GM10266 (cell line): ENCODE results near the gene LAGE3.

Experiments used
- DNase-seq: peaks from one replicate; pipeline ENCODE4 v3.0.0; 2012; ENCODE audit errors: extremely low spot score
- TF ChIP-seq, protein P1 (sequence below): IDR thresholded peaks from 2 replicates; pipeline ENCODE4 v1.5.1; 2012; ENCODE audit warnings: mild to moderate bottlenecking, low read depth; ENCODE audit not compliant: control insufficient read depth, insufficient read depth; ENCODE audit errors: missing control alignments

The LAGE3 gene

DNA sequence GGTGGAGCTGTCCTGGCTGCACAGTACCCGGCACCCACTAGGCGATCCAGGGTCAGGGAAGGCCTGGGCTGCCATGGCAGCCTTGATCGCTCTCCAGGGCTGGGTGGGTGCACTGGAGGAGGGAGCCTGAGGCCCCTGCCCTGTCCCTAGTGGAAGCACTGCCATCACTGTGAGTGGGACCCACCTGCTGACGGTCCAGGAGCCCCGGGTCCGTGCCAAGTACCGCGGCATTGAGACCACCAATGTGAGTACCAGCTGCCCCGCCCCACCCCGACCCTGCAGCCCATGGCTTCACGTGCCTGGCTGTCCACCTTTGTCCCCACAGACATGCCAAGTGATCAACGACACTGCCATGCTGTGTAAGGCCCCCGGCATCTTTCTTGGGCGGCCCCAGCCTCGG, 12.2 kb downstream of the LAGE3 start:
- TF ChIP-seq, protein P1, sequence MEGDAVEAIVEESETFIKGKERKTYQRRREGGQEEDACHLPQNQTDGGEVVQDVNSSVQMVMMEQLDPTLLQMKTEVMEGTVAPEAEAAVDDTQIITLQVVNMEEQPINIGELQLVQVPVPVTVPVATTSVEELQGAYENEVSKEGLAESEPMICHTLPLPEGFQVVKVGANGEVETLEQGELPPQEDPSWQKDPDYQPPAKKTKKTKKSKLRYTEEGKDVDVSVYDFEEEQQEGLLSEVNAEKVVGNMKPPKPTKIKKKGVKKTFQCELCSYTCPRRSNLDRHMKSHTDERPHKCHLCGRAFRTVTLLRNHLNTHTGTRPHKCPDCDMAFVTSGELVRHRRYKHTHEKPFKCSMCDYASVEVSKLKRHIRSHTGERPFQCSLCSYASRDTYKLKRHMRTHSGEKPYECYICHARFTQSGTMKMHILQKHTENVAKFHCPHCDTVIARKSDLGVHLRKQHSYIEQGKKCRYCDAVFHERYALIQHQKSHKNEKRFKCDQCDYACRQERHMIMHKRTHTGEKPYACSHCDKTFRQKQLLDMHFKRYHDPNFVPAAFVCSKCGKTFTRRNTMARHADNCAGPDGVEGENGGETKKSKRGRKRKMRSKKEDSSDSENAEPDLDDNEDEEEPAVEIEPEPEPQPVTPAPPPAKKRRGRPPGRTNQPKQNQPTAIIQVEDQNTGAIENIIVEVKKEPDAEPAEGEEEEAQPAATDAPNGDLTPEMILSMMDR, result no peak
- DNase-seq, result no peak

DNA sequence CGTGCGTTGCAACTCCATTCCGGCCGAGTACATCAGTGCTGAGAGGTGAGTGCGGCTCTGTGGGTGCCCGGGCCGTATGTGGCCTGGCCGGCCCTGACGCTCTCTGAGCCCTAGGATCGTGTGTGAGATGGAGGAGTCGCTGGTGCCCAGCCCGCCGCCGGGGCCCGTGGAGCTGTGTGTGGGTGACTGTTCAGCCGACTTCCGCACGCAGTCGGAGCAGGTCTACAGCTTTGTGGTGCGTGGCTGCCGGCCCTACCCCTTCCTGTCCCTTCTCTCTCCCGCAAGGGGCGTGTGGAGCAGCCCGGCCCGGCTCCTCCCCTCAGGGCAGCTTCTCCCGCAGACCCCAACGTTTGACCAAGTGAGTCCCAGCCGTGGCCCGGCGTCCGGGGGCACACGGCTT, 13.0 kb downstream of the LAGE3 start:
- TF ChIP-seq, protein P1, result no peak
- DNase-seq, result no peak

DNA sequence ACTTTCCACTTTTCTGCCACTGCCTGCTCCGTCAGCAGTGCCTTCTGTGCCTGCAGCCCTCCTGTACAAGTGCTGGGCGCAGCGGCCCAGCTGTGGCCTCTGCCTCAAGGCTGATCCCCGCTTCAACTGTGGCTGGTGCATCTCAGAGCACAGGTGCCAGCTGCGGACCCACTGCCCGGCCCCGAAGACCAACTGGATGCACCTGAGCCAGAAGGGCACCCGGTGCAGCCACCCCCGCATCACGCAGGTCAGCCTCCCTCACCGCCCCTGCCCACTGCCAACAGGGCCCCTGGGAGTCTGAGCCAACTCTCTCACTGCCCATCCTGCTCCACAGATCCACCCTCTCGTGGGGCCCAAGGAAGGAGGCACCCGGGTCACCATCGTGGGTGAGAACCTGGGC, 13.5 kb downstream of the LAGE3 start:
- TF ChIP-seq, protein P1, result no peak
- no peak for DNase-seq

DNA sequence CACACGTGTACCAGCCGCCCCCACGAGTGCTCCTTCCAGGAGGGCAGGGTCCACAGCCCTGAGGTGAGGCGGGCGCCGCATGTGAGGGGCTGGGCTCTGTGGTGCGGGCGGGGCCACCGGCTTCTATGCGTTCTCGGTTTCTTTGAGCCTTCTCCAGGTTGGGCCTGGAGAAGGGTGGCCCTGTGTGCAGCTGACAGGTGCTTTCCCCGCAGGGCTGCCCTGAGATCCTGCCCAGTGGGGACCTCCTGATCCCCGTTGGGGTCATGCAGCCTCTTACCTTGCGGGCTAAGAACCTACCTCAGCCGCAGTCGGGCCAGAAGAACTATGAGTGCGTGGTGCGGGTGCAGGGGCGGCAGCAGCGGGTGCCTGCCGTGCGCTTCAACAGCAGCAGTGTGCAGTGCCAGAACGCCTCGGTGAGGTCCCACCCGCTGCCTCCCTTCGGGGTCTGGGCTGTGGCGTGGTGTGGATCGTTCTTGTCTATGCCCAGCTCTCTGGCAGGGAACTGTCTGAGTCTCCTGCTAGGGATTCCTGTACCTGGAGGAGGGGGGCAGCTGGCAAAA, 14.2 kb downstream of the LAGE3 start:
- TF ChIP-seq, protein P1, result no peak
- DNase-seq, result no peak

DNA sequence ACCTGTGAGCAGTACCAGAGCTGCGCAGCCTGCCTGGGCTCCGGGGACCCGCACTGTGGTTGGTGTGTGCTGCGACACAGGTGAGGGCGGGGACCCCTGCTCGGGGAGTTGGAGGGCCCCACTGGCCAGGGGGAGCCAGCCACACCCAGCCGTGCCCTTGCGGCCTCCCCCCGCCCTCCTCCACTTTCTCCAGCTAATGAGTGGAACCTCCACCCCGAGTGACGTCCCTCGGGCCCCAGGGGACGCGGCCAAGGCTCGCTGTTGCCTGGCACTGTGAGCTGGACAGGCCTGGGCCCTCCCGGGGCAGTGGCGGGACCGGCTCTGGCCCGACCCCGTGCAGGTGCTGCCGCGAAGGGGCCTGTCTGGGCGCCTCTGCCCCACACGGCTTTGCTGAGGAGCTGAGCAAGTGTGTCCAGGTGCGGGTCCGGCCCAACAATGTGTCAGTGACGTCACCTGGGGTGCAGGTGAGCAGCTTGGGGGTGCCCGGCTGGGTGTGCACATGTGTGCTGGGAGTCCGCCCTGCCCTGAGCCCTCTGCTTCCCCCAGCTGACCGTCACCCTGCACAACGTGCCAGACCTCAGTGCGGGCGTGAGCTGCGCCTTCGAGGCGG, 15.4 kb downstream of the LAGE3 start:
- TF ChIP-seq, protein P1, result no peak
- no peak for DNase-seq

DNA sequence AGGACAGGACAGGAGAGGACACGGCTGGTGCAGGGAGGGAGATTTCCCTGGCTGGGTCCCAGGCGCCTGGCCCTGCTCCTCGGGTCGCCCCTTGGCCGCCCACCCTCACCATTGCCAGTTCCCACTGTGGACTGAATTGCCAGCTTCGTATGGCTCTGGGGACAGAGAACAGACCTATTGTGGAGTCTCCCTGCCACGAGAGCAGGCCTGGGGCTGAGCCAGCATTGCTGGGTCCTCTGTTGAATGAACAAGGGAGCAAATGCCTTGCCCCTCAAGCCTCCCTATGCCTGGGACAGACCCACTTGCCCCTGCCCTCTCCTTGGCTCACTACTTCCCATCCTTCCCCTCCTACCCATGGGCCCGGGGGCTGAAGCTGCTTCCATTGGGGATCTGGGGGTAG, 16.7 kb downstream of the LAGE3 start:
- TF ChIP-seq, protein P1, result no peak
- DNase-seq, result no peak

DNA sequence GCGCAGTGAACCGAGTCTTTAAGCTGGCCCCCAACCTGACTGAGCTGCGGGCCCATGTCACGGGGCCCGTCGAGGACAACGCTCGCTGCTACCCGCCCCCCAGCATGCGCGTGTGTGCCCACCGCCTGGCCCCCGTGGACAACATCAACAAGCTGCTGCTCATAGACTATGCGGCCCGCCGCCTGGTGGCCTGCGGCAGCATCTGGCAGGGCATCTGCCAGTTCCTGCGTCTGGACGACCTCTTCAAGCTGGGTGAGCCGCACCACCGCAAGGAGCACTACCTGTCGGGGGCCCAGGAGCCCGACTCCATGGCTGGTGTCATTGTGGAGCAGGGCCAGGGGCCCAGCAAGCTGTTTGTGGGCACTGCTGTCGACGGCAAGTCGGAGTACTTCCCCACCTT, 18.8 kb downstream of the LAGE3 start:
- DNase-seq, result no peak
- TF ChIP-seq, protein P1, result no peak
